HG02970 (cell line): ENCODE results near the gene USP35.

Source experiments
- ATAC-seq: cut with Tn5 transposase; IDR thresholded peaks from one replicate; pipeline ENCODE4 v1.9.1; 2021; ENCODE audit warnings: mild to moderate bottlenecking, moderate library complexity, moderate number of reproducible peaks; ENCODE audit not compliant: unreplicated experiment, low FRiP score

Gene USP35

GRCh38 chr11:78195917-78196560 is 7.3 kb downstream of the USP35 start:
- ATAC-seq = no peak

GRCh38 chr11:78196661-78197091 is 8.0 kb downstream of the USP35 start:
- ATAC-seq = no peak

DNA sequence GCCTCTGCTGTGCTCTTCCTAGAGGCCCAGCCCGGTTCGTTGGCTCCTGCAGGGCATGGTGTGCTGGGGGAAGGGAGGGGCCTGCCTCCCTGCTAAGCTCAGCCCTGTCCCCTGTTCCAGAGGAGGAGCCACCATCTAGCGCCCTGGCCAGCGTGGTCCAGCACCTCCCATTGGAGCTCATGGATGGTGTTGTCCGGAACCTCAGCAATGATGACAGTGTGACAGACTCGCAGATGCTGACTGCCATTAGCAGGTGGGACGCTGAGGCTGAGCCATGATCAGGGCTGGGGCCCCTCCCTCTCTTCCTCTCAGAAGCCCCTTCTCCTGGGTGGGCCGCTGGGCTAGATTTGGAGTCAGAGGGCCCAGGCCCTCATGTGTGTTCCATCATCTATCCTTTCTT is 9.1 kb downstream of the USP35 start:
- ATAC-seq = no peak

DNA sequence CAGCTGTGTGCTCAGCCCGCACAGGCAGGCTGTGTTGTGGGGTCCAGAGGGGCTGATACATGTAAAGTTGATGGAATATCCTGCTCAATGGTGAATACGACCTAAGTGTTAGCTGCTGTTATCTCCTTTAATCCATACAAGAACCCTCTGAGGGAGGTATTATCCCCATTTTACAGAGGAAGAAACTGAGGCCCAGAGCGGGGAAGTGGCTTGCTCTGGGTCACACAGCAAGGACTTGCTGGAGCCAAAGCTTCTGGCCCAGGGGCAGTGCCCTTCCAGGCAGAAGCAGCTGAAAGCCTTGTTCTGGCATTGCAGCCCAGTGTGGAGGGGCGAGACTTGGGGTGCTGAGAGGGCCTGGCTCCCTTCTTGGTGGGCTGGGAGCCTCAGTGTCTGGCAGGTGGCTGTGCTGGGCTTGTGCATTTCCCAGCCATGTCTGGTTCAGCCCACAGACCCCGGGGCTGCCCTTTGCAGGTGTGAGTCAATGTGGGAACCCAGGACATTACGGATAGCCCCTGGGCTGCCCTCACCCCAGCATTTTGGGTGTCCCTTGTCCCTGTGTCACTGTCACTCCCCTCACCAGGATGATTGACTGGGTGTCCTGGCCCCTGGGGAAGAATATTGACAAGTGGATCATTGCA is 10.4 kb downstream of the USP35 start:
- no peak for ATAC-seq

GRCh38 chr11:78199653-78200015 is 10.9 kb downstream of the USP35 start:
- no peak for ATAC-seq

DNA sequence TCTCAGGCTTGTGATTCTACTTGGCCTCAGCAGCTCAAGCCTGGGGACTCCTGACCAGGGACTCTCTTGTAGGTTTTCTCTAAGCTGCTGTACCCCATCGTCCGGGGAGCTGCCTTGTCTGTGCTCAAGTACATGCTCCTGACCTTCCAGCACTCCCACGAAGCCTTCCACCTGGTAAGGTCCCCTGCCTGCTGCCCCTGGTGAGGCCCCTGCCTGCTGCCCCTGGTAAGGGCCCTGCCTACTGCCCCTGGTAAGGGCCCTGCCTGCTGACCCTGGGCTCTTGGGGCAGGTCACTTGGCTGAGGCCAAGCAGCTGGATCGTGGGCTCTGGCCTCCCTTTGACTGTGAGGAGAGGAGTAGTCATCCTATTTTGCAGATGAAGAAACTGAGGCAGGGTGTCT is 11.3 kb downstream of the USP35 start:
- no peak for ATAC-seq

DNA sequence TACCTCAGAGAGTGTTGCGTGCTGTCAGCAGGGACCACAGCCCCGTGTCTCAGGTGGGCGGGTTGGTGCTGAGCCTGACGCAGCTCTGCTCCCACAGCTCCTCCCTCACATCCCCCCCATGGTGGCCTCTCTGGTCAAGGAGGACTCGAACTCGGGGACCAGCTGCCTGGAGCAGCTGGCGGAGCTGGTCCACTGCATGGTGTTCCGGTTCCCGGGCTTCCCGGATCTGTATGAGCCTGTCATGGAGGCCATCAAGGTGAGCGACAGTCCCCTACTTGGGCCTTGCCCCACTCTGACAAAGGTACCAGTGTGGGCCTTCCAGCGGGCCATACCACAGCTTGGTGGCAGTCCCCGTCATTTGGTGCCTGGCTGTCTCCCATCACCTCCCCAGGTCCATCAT is 11.8 kb downstream of the USP35 start:
- no peak for ATAC-seq

- no peak for ATAC-seq
These were observed 12.5 kb downstream of the USP35 start for GRCh38 chr11:78201096-78201818.

GRCh38 chr11:78202733-78203167 is 14.0 kb downstream of the USP35 start:
- ATAC-seq = no peak

- ATAC-seq = no peak
These were observed 14.5 kb downstream of the USP35 start for GRCh38 chr11:78203184-78203583.

GRCh38 chr11:78205256-78205655 is 16.5 kb downstream of the USP35 start:
- ATAC-seq = no peak

- no peak for ATAC-seq
These were observed 17.0 kb downstream of the USP35 start for GRCh38 chr11:78205691-78206090.

DNA sequence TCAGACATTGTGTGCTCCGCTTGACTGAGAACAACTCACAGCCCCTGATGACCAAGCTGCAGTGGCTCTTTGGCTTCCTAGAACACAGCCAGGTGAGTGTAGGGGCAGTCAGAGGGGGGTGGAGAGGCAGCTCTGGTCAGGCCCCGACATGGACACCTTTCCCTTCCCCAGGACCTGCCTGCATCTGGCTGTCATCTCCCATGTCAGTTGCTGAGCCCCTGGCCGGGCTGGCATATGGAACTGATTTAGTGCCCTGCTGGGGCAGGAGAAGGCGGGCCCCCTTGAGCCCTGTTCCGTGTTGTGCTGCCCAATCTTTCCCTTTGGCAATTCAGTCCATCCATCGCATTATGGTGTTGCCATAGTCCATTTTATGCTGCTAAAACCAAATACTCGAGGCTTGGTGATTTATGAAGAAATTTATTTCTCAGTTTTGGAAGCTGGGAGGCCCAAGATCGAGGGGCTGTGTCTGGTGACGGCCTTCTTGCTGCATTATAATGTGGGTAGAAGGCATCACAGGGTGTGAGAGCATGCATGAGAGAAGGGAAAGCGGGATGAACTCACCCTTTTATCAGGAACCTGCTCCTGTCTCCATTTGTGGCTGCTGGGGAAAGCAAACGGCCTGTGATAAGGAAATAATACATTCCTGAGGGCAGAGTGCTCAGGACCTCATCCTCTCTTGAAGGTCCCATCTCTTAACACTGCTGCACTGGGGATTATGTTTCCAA is 19.0 kb downstream of the USP35 start:
- ATAC-seq = no peak

DNA sequence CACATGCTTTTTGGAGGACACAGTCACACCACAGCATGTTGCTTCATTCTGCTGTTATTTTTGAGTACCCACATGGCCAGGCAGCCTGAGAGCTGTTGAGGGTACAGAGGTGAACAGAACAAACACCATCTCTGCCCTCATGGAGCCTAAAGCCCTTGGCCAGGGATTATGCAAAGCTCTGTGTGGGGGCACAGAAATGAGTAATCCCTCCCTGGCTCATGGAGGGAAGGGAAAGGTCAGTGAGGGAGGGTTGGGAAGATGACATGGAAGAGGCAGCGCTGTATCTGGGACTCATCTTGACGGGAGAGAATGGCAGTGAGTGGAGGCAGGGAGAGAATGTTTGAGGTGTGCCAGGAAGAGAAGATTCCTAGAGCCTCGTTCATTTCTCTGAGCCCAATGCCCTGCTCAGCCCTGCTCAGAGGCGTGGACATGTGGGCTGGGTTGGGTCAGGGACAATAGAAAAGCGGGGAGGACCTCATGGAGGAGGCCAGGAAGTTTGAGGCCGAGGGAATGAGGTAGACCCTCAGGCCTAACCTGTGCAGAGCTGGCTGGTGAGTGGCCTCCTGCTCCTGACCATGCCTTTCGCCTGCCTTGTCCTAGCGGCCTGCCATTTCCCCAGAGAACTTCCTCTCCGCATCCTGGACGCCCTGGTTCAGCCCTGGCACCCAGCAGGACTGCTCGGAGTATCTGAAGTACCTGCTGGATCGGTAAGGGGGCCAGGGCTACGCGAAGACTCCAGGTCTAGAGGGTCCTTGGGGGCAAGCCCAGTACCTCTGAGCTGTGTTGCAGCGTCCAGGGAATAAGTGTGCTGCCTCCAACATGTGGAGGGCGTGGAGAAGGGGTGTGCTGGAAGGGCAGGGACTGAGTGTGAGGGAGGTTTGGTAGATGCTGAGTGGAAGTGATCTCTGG is 19.8 kb downstream of the USP35 start:
- ATAC-seq = no peak

GRCh38 chr11:78209478-78209877 is 20.8 kb downstream of the USP35 start:
- ATAC-seq = no peak

- no peak for ATAC-seq
These were observed 21.4 kb downstream of the USP35 start for GRCh38 chr11:78210000-78210608.

DNA sequence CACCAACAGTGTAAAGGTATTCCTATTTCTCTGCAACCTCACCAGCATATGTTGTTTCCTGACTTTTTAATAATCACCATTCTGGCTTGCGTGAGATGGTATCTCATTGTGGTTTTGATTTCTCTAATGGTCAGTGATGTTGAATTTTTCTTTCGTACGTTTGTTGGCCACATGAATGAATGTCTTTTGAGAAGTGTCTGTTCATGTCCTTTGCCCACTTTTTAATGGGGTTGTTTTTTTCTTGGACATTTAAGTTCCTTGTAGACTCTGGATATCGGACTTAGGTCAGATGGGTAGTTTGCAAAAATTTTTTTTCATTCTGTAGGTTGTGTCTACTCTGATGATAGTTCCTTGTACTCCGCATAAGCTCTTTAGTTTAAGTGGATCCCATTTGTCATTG is 22.8 kb downstream of the USP35 start:
- ATAC-seq = no peak

DNA sequence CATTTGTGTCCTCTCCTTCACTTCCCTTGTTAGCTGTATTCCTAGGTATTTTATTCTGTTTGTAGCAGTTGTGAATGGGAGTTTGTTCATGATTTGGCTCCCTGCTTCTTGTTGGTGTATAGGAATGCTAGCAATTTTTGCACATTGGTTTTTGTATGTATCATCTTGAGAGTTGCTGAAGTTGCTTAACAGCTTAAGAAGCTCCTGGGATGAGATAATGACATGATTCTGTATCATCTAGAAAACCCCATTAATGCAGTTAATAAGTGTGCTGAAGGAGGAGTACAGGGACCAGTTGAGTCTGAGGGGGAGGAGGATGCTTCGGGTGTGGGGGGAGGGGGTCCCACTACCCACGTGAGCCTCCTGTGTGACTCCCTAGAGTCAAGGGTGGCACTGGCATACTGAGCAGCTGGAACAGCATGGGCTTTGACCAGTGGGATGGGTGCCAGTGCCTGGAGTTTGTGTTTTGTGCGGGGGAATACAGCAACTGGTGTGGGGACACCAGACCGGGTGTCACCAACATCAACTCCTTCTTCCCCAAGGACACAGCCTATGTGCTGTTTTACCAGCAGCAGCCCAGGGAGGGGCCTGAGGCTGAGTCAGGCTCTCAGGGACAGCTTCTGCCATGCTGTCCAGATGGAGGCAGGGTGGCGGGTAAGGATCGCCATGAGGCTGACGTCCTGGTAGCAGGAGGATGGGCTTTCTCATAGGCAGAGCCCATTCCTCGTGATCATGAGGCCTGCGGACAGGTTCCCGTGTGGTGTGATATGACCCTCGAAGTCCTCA is 24.1 kb downstream of the USP35 start:
- ATAC-seq = no peak
